GM21786 (cell line): ENCODE measurements around the gene DCDC1.
"Not testable (repeated sequence)": the region's sequence is repeated elsewhere in the genome, so short reads cannot be mapped to it uniquely, and the experiment has no call there.

Source experiments
- ATAC-seq: cut with Tn5 transposase; IDR thresholded peaks from one replicate; pipeline ENCODE4 v1.9.1; 2021; ENCODE audit not compliant: unreplicated experiment

Gene DCDC1

GRCh38 chr11:30991376-30991775, 378.2 kb downstream of the DCDC1 start:
- no peak for ATAC-seq

- ATAC-seq = no peak
Measured at GRCh38 chr11:30990625-30991296, 378.8 kb downstream of the DCDC1 start.

GRCh38 chr11:30987819-30988218, 381.7 kb downstream of the DCDC1 start:
- no peak for ATAC-seq

- ATAC-seq = no peak
Measured at GRCh38 chr11:30985536-30985935, 384.0 kb downstream of the DCDC1 start.

GRCh38 chr11:30984827-30985226, 384.7 kb downstream of the DCDC1 start:
- ATAC-seq = no peak

- no peak for ATAC-seq
Measured at GRCh38 chr11:30984442-30984816, 385.1 kb downstream of the DCDC1 start.

GRCh38 chr11:30983776-30984441, 385.6 kb downstream of the DCDC1 start:
- no peak for ATAC-seq

- ATAC-seq = no peak
Measured at GRCh38 chr11:30983143-30983542, 386.4 kb downstream of the DCDC1 start.

GRCh38 chr11:30967579-30967978, 402.0 kb downstream of the DCDC1 start:
- ATAC-seq = no peak

- no peak for ATAC-seq
Measured at GRCh38 chr11:30960387-30960992, 409.0 kb downstream of the DCDC1 start.

- no peak for ATAC-seq
Measured at GRCh38 chr11:30956751-30957150, 412.8 kb downstream of the DCDC1 start.

GRCh38 chr11:30949838-30950237, 419.7 kb downstream of the DCDC1 start:
- no peak for ATAC-seq

- not testable (repeated sequence) for ATAC-seq
Measured at GRCh38 chr11:30947715-30948114, 421.8 kb downstream of the DCDC1 start.

GRCh38 chr11:30938810-30939209, 430.7 kb downstream of the DCDC1 start:
- ATAC-seq = no peak

GRCh38 chr11:30938171-30938570, 431.4 kb downstream of the DCDC1 start:
- no peak for ATAC-seq

GRCh38 chr11:30936491-30936890, 433.0 kb downstream of the DCDC1 start:
- no peak for ATAC-seq

- no peak for ATAC-seq
Measured at GRCh38 chr11:30935861-30936260, 433.7 kb downstream of the DCDC1 start.

- ATAC-seq = no peak
Measured at GRCh38 chr11:30926130-30926529, 443.4 kb downstream of the DCDC1 start.

GRCh38 chr11:30921811-30922210, 447.7 kb downstream of the DCDC1 start:
- no peak for ATAC-seq

GRCh38 chr11:30919389-30920152, 450.0 kb downstream of the DCDC1 start:
- peak; percentile 75 for ATAC-seq

GRCh38 chr11:30917859-30918478, 451.6 kb downstream of the DCDC1 start:
- ATAC-seq = peak; percentile 57
